Central memory CD8-positive, alpha-beta T cell (primary cell): ENCODE measurements around the gene TSEN54.
"Not testable (repeated sequence)": the region's sequence is repeated elsewhere in the genome, so short reads cannot be mapped to it uniquely, and the experiment has no call there.

Experiments used
- ATAC-seq: fragments of 150-1000 bp; cut with Tn5 transposase; replicated peaks from 2 replicates; pipeline ENCODE4 v1.10.0; 2022; ENCODE audit warnings: mild to moderate bottlenecking, moderate FRiP score, moderate number of reproducible peaks; ENCODE audit not compliant: poor library complexity, severe bottlenecking; ENCODE audit errors: extremely low read depth
- DNase-seq, 2 donors: peaks; one replicate each; pipeline ENCODE4 v3.0.0; 2021; ENCODE audit warnings: low spot score in 2 of 2
- H3K27ac Mint-ChIP-seq: one replicate; pipeline ENCODE4 v1.8.0; 2022; ENCODE audit warnings: low read depth, mild to moderate bottlenecking, moderate library complexity, mixed read lengths
- H3K27me3 Mint-ChIP-seq: one replicate; pipeline ENCODE4 v1.8.0; 2022; ENCODE audit warnings: mixed read lengths
- H3K36me3 Mint-ChIP-seq: one replicate; pipeline ENCODE4 v1.8.0; 2022; ENCODE audit warnings: mild to moderate bottlenecking, moderate library complexity, mixed read lengths; ENCODE audit not compliant: insufficient read depth
- H3K4me1 Mint-ChIP-seq: one replicate; pipeline ENCODE4 v1.8.0; 2022; ENCODE audit warnings: mixed read lengths
- H3K4me3 Mint-ChIP-seq: one replicate; pipeline ENCODE4 v1.8.0; 2022; ENCODE audit warnings: mild to moderate bottlenecking, moderate library complexity, mixed read lengths
- H3K9me3 Mint-ChIP-seq: one replicate; pipeline ENCODE4 v1.8.0; 2022; ENCODE audit warnings: mixed read lengths

The TSEN54 gene

GRCh38 chr17:75511610-75512575, 4.4 kb upstream of the TSEN54 start:
- peaks cover 4% of the 10 kb centered on the region for H3K36me3 Mint-ChIP-seq
- no peak overlapping the region for H3K27ac Mint-ChIP-seq
- no peak overlapping the region for H3K4me3 Mint-ChIP-seq
- DNase-seq, result no peak
- no peaks in the 10 kb centered on the region for H3K4me1 Mint-ChIP-seq
- no peaks in the 10 kb centered on the region for H3K27me3 Mint-ChIP-seq
- ATAC-seq, result no peak
- H3K9me3 Mint-ChIP-seq, result no peaks in the 10 kb centered on the region

GRCh38 chr17:75512926-75513640, 3.2 kb upstream of the TSEN54 start:
- no peak for ATAC-seq
- Mint-ChIP-seq H3K27ac (no peak overlapping the region), H3K4me3 (no peak overlapping the region), H3K9me3 (no peaks in the 10 kb centered on the region), H3K36me3 (peaks cover 6% of the 10 kb centered on the region), H3K4me1 (peaks cover 11% of the 10 kb centered on the region), H3K27me3 (no peaks in the 10 kb centered on the region)
- DNase-seq, result no peak

- H3K36me3 Mint-ChIP-seq, result peaks cover 11% of the 10 kb centered on the region
- no peaks in the 10 kb centered on the region for H3K9me3 Mint-ChIP-seq
- peak overlapping the region; percentile 45 for H3K4me3 Mint-ChIP-seq
- H3K4me1 Mint-ChIP-seq, result peaks cover 16% of the 10 kb centered on the region
- no peak overlapping the region for H3K27ac Mint-ChIP-seq
- H3K27me3 Mint-ChIP-seq, result no peaks in the 10 kb centered on the region
- DNase-seq, result no peak
- no peak for ATAC-seq
Measured at GRCh38 chr17:75513641-75514000, 2.7 kb upstream of the TSEN54 start.

GRCh38 chr17:75514299-75514918, 1.9 kb upstream of the TSEN54 start:
- Mint-ChIP-seq H3K4me3 (peak overlapping the region; percentile 45), H3K9me3 (no peaks in the 10 kb centered on the region), H3K36me3 (peaks cover 15% of the 10 kb centered on the region), H3K27ac (no peak overlapping the region), H3K27me3 (no peaks in the 10 kb centered on the region), H3K4me1 (peaks cover 19% of the 10 kb centered on the region)
- no peak for DNase-seq
- no peak for ATAC-seq

GRCh38 chr17:75514919-75515495, 1.3 kb upstream of the TSEN54 start:
- DNase-seq, result no peak
- H3K27ac Mint-ChIP-seq, result no peak overlapping the region
- H3K36me3 Mint-ChIP-seq, result peaks cover 18% of the 10 kb centered on the region
- H3K4me3 Mint-ChIP-seq, result peak overlapping the region; percentile 80
- H3K4me1 Mint-ChIP-seq, result peaks cover 19% of the 10 kb centered on the region
- no peak for ATAC-seq
- no peaks in the 10 kb centered on the region for H3K9me3 Mint-ChIP-seq
- H3K27me3 Mint-ChIP-seq, result no peaks in the 10 kb centered on the region

- Mint-ChIP-seq H3K4me3 (peak within 1 kb of the TSS; percentile 80), H3K27me3 (no peaks in the 10 kb centered on the region), H3K9me3 (no peaks in the 10 kb centered on the region), H3K27ac (no peak within 1 kb of the TSS), H3K4me1 (peaks cover 19% of the 10 kb centered on the region), H3K36me3 (peaks cover 18% of the 10 kb centered on the region)
- ATAC-seq, result peak; percentile 47
- DNase-seq, result peak; percentile 60 to 62
Measured at GRCh38 chr17:75515496-75516254, 653 bp upstream of the TSEN54 start, which contains the start of gene CASKIN2. TSS of gene CASKIN2 (minus strand) at chr17:75515537. CDS start at chr17:75513804, 1,733 bp downstream.

GRCh38 chr17:75516619-75517296, 430 bp downstream of the TSEN54 start:
- Mint-ChIP-seq H3K27me3 (no peaks in the 10 kb centered on the region), H3K27ac (peak overlapping the region; percentile 95), H3K4me3 (peak overlapping the region; percentile 80), H3K36me3 (peaks cover 18% of the 10 kb centered on the region), H3K9me3 (no peaks in the 10 kb centered on the region), H3K4me1 (peaks cover 19% of the 10 kb centered on the region)
- ATAC-seq (no peak), DNase-seq (no peak)

GRCh38 chr17:75517297-75517865, 1.1 kb downstream of the TSEN54 start:
- Mint-ChIP-seq H3K36me3 (peaks cover 18% of the 10 kb centered on the region), H3K27me3 (no peaks in the 10 kb centered on the region), H3K27ac (peak overlapping the region; percentile 95), H3K4me3 (peak overlapping the region; percentile 80), H3K4me1 (peaks cover 19% of the 10 kb centered on the region), H3K9me3 (no peaks in the 10 kb centered on the region)
- DNase-seq (no peak), ATAC-seq (no peak)

- H3K36me3 Mint-ChIP-seq, result peaks cover 24% of the 10 kb centered on the region
Measured at GRCh38 chr17:75518201-75518600, 1.9 kb downstream of the TSEN54 start.

GRCh38 chr17:75518983-75519537, 2.7 kb downstream of the TSEN54 start:
- no peaks in the 10 kb centered on the region for H3K27me3 Mint-ChIP-seq
- peak overlapping the region; percentile 95 for H3K27ac Mint-ChIP-seq
- H3K36me3 Mint-ChIP-seq, result peaks cover 25% of the 10 kb centered on the region
- H3K4me3 Mint-ChIP-seq, result peak overlapping the region; percentile 80
- no peaks in the 10 kb centered on the region for H3K9me3 Mint-ChIP-seq
- DNase-seq (no peak), ATAC-seq (no peak)
- H3K4me1 Mint-ChIP-seq, result peaks cover 19% of the 10 kb centered on the region

More at GRCh38 chr17:75518201-75518600, 1.9 kb downstream of the TSEN54 start:
- Mint-ChIP-seq H3K4me3 (peak overlapping the region; percentile 80), H3K27me3 (no peaks in the 10 kb centered on the region), H3K4me1 (peaks cover 19% of the 10 kb centered on the region), H3K27ac (peak overlapping the region; percentile 95), H3K9me3 (no peaks in the 10 kb centered on the region)
- DNase-seq (peak in 1 of 2 donors; percentile 75), ATAC-seq (peak; percentile 79)

GRCh38 chr17:75520413-75520812, 4.1 kb downstream of the TSEN54 start:
- not testable (repeated sequence) for H3K27ac Mint-ChIP-seq, H3K4me3 Mint-ChIP-seq, ATAC-seq, H3K27me3 Mint-ChIP-seq, H3K9me3 Mint-ChIP-seq, DNase-seq
- Mint-ChIP-seq H3K36me3 (peaks cover 26% of the 10 kb centered on the region), H3K4me1 (peaks cover 19% of the 10 kb centered on the region)
